IMR-90 (cell line): ENCODE data around the gene CTIF. TPM values are rescaled to one million over a fixed set of nuclear protein-coding genes. Genes with fewer than 3 reads are reported as not detected.
A peak's percentile ranks its signal among the peaks of the same experiment; 100 is the strongest.

ENCODE experiments used
- ATAC-seq: fragments of 200-7000 bp; cut with Tn5 transposase; 2 replicates; pipeline ENCODE4 v1.9.1; 2020; ENCODE audit warnings: low read depth, mild to moderate bottlenecking, moderate library complexity
- BruUV-seq: library from RNA; stranded (reverse); fragments of 400-500 nt; replicated peaks from 2 replicates; lab custom pipeline; 2021; lab: Mats Ljungman, UMichigan
- CTCF ChIA-PET: fragments of 300-600 bp; formaldehyde crosslinking; extraction: SDS; loops from one replicate; lab custom pipeline; 2021; ENCODE audit warnings: antibody characterized with exemption; lab: Yijun Ruan, JAX
- POLR2A ChIA-PET: fragments of 300-600 bp; sonication (Branson Sonifier 250); formaldehyde crosslinking; loops from one replicate; lab custom pipeline; 2022; ENCODE audit warnings: antibody characterized with exemption; ENCODE audit not compliant: unreplicated experiment; lab: Charles Lee
- DNase-seq: peaks from one replicate; pipeline ENCODE4 v3.0.0; 2013
- H2AFZ ChIP-seq: replicated peaks from 2 replicates; pipeline ENCODE3; 2013; ENCODE audit warnings: low read length, mild to moderate bottlenecking; ENCODE audit not compliant: poor library complexity
- H2AK5ac ChIP-seq: 2 replicates; pipeline ENCODE4 v1.6.1; 2013; ENCODE audit warnings: low read depth, low read length, inconsistent platforms
- H2AK9ac ChIP-seq: replicated peaks from 2 replicates; pipeline ENCODE3; 2013; ENCODE audit warnings: mild to moderate bottlenecking, low read depth, low read length, moderate library complexity; ENCODE audit not compliant: poor library complexity
- H2BK120ac ChIP-seq: 2 replicates; pipeline ENCODE4 v1.6.1; 2013; ENCODE audit warnings: low read depth, low read length, inconsistent platforms
- H2BK15ac ChIP-seq: 3 replicates; pipeline ENCODE4 v1.6.1; 2013; ENCODE audit warnings: low read depth, low read length, inconsistent platforms
- H2BK20ac ChIP-seq: 2 replicates; pipeline ENCODE4 v1.6.1; 2013; ENCODE audit warnings: low read depth, mild to moderate bottlenecking, inconsistent platforms, low read length, moderate library complexity
- H2BK5ac ChIP-seq: 2 replicates; pipeline ENCODE4 v1.6.1; 2013; ENCODE audit warnings: mild to moderate bottlenecking, low read depth, low read length, inconsistent platforms; ENCODE audit not compliant: poor library complexity, severe bottlenecking
- H3K14ac ChIP-seq: replicated peaks from 2 replicates; pipeline ENCODE4 v1.6.1; 2013; ENCODE audit warnings: low read depth, low read length, inconsistent platforms
- H3K18ac ChIP-seq: 2 replicates; pipeline ENCODE4 v1.6.1; 2013; ENCODE audit warnings: low read depth, low read length, control low read depth
- H3K23ac ChIP-seq: 2 replicates; pipeline ENCODE4 v1.6.1; 2013; ENCODE audit warnings: low read depth, low read length, inconsistent platforms
- H3K27ac ChIP-seq: 2 replicates; pipeline ENCODE4 v1.5.1; 2013; ENCODE audit warnings: mild to moderate bottlenecking, control low read depth, low read length; ENCODE audit not compliant: insufficient read depth
- H3K27me3 ChIP-seq: 2 replicates; pipeline ENCODE4 v1.6.1; 2013; ENCODE audit warnings: low read length; ENCODE audit not compliant: control insufficient read depth, insufficient read depth
- H3K36me3 ChIP-seq: 2 replicates; pipeline ENCODE4 v1.6.1; 2013; ENCODE audit warnings: low read length, mixed read lengths; ENCODE audit not compliant: control insufficient read depth, insufficient read depth
- H3K4ac ChIP-seq: 2 replicates; pipeline ENCODE4 v1.6.1; 2013; ENCODE audit warnings: low read depth, low read length, inconsistent platforms
- H3K4me1 ChIP-seq: 2 replicates; pipeline ENCODE4 v1.6.1; 2013; ENCODE audit warnings: low read length, mixed read lengths; ENCODE audit not compliant: control insufficient read depth, insufficient read depth
- H3K4me2 ChIP-seq: 2 replicates; pipeline ENCODE4 v1.6.1; 2013; ENCODE audit warnings: low read depth, mild to moderate bottlenecking, control low read depth, low read length, moderate library complexity
- H3K4me3 ChIP-seq: 2 replicates; pipeline ENCODE4 v1.5.1; 2013; ENCODE audit warnings: low read depth, mild to moderate bottlenecking, control low read depth, low read length, moderate library complexity; ENCODE audit not compliant: insufficient read depth
- H3K56ac ChIP-seq: 2 replicates; pipeline ENCODE4 v1.6.1; 2013; ENCODE audit warnings: low read length, inconsistent platforms; ENCODE audit not compliant: insufficient read depth; ENCODE audit errors: extremely low read depth
- H3K79me1 ChIP-seq, 2 experiments: 2 replicates each; pipeline ENCODE4 v1.6.1; 2013; ENCODE audit warnings: low read length in 2 of 2, inconsistent platforms in 1 of 2, low read depth in 1 of 2
- H3K9ac ChIP-seq: 2 replicates; pipeline ENCODE4 v1.6.1; 2013; ENCODE audit warnings: low read depth, low read length, control low read depth
- H3K9me1 ChIP-seq: 2 replicates; pipeline ENCODE4 v1.6.1; 2013; ENCODE audit warnings: low read length, inconsistent platforms; ENCODE audit not compliant: insufficient read depth
- H3K9me3 ChIP-seq: 2 replicates; pipeline ENCODE4 v1.6.1; 2013; ENCODE audit warnings: low read length; ENCODE audit not compliant: control insufficient read depth, insufficient read depth
- H4K20me1 ChIP-seq: 2 replicates; pipeline ENCODE4 v1.6.1; 2013; ENCODE audit warnings: low read length, inconsistent platforms; ENCODE audit not compliant: insufficient read depth
- H4K5ac ChIP-seq: 2 replicates; pipeline ENCODE4 v1.6.1; 2013; ENCODE audit warnings: mild to moderate bottlenecking, low read depth, low read length, control low read depth
- H4K8ac ChIP-seq, 2 experiments: 2 replicates each; pipeline ENCODE4 v1.6.1; 2013; ENCODE audit warnings: low read depth in 2 of 2, low read length in 2 of 2, control low read depth in 1 of 2, inconsistent platforms in 1 of 2
- H4K91ac ChIP-seq: 2 replicates; pipeline ENCODE4 v1.6.1; 2013; ENCODE audit warnings: low read depth, low read length, inconsistent platforms; ENCODE audit not compliant: insufficient read depth
- CEBPB ChIP-seq: IDR thresholded peaks from 2 replicates; pipeline ENCODE4 v1.6.1; 2012; ENCODE audit warnings: low read depth, low read length, improper control_type of control experiment
- MAFK ChIP-seq: IDR thresholded peaks from 2 replicates; pipeline ENCODE4 v1.6.1; 2012; ENCODE audit warnings: low read depth, low read length, improper control_type of control experiment
- WGBS, 2 experiments: methylation state at CpG; one replicate each; pipeline versions ENCODE4 v1.1.5 to v1.1.7; 2013; ENCODE audit warnings: missing lambda C conversion rate in 2 of 2; ENCODE audit not compliant: insufficient read length in 1 of 2; ENCODE audit errors: extremely low coverage in 2 of 2; 5-methylcytosine and 5-hydroxymethylcytosine counted together
- dilution Hi-C: fragments of 300-500 bp; cut with HindIII; formaldehyde crosslinking; loops from one replicate; pipeline ENCODE4 v1.14.3; 2018; ENCODE audit warnings: low sequenced_read_pairs; ENCODE audit not compliant: unreplicated experiment
- in situ Hi-C: fragments of 300-500 bp; cut with MboI; formaldehyde crosslinking; loops from 3 replicates; pipeline ENCODE4 v1.14.3; 2019; ENCODE audit warnings: low sequenced_read_pairs, inconsistent platforms, mixed read lengths
- intact Hi-C: fragments of 100-400 bp; cut with micrococcal nuclease; formaldehyde crosslinking; loops from 2 replicates; pipeline ENCODE4 v1.10.0; 2022
- polyA plus RNA-seq, 3 experiments: library from polyadenylated mRNA; depleted of rRNA; stranded (reverse); fragments of >200 nt; gene quantifications; 2 replicates each; pipeline ENCODE4 v1.2.3, GENCODE V29; 2012; ENCODE audit warnings: low replicate concordance in 1 of 3
- total RNA-seq: library from RNA; depleted of rRNA; stranded (reverse); fragments of >200 nt; gene quantifications from 2 replicates; pipeline ENCODE4 v1.2.3, GENCODE V29; 2012

The CTIF gene
- total and polyA plus RNA-seq, 2 of the 4 experiments (the other 2 are of a cell fraction), result 25.1 to 57.0 TPM

- no peak; the same call in 1 of the 2 replicates for ATAC-seq
These were observed 309.1 kb downstream of the CTIF start for GRCh38 chr18:48847807-48848486.

More at GRCh38 chr18:48847807-48848486, 309.1 kb downstream of the CTIF start:
- Histone ChIP-seq H3K9ac (no peak overlapping the region), H2BK5ac (no peak overlapping the region), H4K5ac (no peak overlapping the region), H3K4me1 (peaks cover 6% of the 10 kb centered on the region; the same call in 1 of the 2 replicates), H2BK120ac (no peak overlapping the region), H3K23ac (no peak overlapping the region), H2BK15ac (no peak overlapping the region), H4K20me1 (peaks cover 13% of the 10 kb centered on the region), H3K4ac (no peak overlapping the region), H2AFZ (no peak overlapping the region), H3K18ac (no peak overlapping the region), H3K14ac (no peak overlapping the region), H3K27ac (no peak overlapping the region), H3K36me3 (peaks cover 11% of the 10 kb centered on the region; the same call in 1 of the 2 replicates), H4K91ac (no peak overlapping the region), H3K79me1 (peaks cover 18 to 63% of the 10 kb centered on the region in 2 experiments), H3K4me2 (no peak overlapping the region), H2AK5ac (no peak overlapping the region), H3K9me1 (peaks cover 9% of the 10 kb centered on the region), H2AK9ac (no peak overlapping the region), H3K4me3 (no peak overlapping the region), H4K8ac (no peak overlapping the region), H3K9me3 (no peaks in the 10 kb centered on the region), H2BK20ac (no peak overlapping the region), H3K56ac (no peak overlapping the region), H3K27me3 (no peaks in the 10 kb centered on the region)
- dilution Hi-C loops, result no loop called here
- CTCF ChIA-PET, result no interaction called here
- DNase-seq, result no peak
- WGBS, 2 experiments, result 93% methylated on average over 3 of the region's 11 CpGs; no CpG with 5 or more reads in 1 of the 2 experiments
- POLR2A ChIA-PET, result no interaction called here
- no TSS peak for BruUV-seq
- TF ChIP-seq CEBPB, result no peak
- TF ChIP-seq MAFK, result peak; percentile 40
- intact Hi-C loops, result no loop called here
- in situ Hi-C loops, result no loop called here
